HG03108 (cell line): Measurements from ENCODE around the gene ZNF260.
A peak's percentile ranks its signal among the peaks of the same experiment; 100 is the strongest.
"Not testable (repeated sequence)": the region's sequence is repeated elsewhere in the genome, so short reads cannot be mapped to it uniquely, and the experiment has no call there.

Experiments used
- ATAC-seq: cut with Tn5 transposase; IDR thresholded peaks from one replicate; pipeline ENCODE4 v1.9.1; 2021; ENCODE audit warnings: moderate library complexity; ENCODE audit not compliant: unreplicated experiment

ZNF260 gene

DNA sequence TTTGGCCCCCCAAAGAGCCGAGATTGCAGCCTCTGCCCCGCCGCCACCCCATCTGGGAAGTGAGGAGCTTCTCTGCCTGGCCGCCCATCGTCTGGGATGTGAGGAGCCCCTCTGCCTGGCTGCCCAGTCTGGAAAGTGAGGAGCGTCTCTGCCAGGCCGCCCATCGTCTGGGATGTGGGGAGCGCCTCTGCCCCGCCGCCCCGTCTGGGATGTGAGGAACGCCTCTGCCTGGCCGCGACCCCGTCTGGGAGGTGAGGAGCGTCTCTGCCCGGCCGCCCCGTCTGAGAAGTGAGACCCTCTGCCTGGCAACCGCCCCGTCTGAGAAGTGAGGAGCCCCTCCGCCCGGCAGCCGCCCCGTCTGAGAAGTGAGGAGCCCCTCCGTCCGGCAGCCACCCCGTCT, 37.2 kb downstream of the ZNF260 start:
- not testable (repeated sequence) for ATAC-seq

DNA sequence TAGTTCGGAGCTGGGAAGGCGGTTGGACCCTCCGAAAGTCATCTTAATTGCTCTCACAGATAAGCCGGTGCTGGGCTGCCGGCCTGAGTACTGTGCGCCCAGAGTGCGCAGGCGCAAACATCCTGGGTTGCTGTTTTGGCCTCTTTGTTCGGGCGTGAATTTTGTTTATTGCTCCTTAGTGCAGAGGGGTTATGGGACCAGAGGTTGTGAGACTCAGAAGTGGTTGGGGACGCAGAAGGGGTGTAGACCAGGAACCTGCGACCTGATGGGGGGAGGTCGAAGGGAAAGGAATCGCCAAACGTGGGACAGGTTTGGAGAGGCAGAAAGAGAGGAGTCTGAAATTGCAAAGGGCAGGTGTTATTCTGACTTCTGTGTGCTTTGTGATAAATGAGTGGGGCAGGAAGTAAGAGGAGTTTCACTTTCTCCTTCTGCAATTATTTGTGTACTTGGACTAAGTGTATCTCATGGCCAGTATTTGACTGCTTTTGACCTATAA, 38.1 kb downstream of the ZNF260 start:
- ATAC-seq, result peak; percentile 47

DNA sequence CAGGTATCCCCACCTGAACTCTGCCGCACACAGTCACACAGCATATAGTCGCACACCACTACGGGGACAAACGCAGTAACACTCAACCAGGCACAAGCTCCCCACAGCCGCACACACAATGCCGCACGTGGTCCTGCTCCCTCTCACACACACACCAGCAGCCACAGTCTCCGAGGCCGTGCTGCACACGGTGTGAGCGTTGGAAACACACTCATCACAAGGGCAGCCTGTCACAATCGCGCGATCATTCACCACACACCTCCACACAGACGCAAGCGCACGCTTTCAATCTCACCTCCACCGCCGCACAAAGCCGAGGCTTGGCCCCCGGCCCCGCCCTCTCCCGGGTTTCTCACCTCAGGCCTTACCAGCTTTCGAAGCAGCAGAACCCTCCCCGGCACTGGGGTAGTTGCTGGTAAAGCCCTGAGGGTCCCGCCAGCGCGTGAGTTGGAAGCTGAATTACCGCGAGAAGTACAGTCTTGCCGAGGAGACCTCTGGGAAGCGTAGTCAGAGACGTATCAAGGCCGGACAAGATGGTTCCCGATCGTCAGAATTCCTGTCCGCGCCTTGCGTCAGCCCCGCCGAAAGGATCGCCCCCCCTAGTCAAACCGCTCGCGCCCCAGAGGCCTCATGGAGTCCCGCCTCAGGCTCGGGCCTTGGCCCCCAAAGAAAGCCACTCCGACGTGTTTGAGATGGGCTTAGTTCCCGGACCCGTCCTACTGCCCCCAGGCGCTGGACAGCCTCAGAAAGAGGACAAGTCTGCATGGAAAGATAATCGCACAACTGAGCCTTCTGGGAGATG, 38.8 kb downstream of the ZNF260 start, which contains the start of gene ZNF566:
Gene ZNF566, minus strand, starts transcription at position 444 of the 802 bp plus-strand sequence. CDS start 13,004 bp downstream, outside the sequence.
- ATAC-seq, result peak; percentile 84

DNA sequence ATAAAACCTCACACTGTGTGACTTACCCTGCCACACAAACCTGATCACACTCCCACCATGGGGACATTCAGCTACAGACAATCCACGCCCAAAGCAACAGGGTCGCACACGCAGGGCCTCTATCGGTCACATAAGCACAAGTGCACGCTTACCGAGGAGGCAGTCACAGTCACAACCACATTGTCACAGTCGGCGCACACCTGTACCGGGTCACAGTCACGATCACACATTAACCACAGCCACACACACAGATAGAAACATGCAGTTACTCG, 39.3 kb downstream of the ZNF260 start:
- peak; percentile 7 for ATAC-seq

DNA sequence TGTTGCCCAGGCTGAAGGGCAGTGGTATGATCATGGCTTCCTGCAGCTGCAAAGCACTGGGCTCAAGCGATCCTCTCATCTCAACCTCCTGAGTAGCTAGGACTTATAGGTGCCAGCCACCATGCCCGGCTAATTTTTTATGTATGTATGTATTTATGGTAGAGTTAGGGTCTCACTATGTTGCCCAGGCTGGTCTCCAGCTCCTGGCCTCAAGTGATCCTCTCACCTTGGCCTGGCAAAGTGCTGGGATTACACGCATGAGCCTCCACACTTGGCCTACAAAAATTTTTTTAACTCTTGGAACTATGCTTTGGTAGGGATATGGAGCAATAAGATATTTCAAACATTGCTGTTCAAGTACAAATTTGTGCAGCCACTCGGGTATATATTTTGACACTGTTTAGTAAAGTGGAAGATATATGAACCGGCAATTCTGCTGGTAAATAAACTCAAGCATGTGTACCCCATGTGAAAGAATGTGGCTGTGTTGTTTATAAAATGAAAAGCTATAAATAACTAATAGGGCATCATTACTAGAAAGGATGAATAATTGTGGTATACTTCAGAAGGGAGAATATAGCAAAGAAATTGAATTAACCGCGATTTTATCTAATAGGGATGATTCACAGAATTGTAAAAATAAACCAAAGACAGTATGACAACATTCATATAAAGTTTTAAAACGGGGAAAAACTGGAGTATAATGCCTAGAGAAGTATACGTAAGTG, 39.8 kb downstream of the ZNF260 start:
- no peak for ATAC-seq

DNA sequence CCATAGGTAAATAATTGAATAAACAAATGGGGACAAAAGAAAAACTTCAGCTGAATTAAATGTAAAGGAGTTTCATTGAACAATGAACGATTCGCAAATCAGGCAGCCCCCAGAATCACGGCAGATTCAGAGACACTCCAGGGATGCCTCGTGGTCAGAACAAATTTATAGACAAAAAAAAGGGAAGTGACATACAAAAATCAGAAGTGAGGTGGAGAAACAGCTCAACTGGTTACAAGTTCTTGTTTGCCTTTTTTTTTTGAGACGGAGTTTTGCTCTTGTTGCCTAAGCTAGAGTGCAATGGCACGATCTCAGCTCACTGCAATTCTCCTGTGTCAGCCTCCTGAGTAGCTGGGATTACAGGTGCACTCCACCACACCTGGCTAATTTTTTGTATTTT, 44.4 kb downstream of the ZNF260 start:
- no peak for ATAC-seq

DNA sequence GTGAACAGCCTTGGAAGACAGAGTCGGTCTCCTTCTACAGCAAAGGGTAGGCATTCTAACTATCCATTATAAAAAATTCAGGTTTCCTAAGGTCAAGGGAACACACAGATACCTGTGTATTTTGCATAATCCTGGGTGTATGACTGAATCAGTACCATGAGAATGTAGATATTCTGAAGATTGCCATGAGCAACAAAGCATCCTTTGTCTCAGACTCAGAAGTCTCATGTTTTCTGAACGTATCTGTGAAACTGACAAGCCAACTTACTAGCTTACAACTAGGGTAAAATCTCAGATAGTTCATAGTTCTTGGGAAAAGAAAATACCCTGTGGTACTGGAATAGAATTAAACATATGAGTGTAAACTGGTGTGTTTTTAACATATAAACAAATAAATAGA, 45.2 kb downstream of the ZNF260 start:
- ATAC-seq, result no peak
